H1 (cell line): ENCODE data around the gene FTL. TPM values are rescaled to one million over a fixed set of nuclear protein-coding genes. Genes with fewer than 3 reads are reported as not detected.

Experiments used
- BCL11A ChIP-seq, 2 experiments: IDR thresholded peaks; one replicate each; pipeline ENCODE4 v1.6.1; 2011; ENCODE audit warnings: low read depth in 2 of 2, low read length in 2 of 2, mild to moderate bottlenecking in 2 of 2
- BRCA1 ChIP-seq: IDR thresholded peaks from 2 replicates; pipeline ENCODE4 v1.6.1; 2012; ENCODE audit warnings: low read depth, low read length, improper control_type of control experiment
- CBX8 ChIP-seq: fragments of 300-800, 300-1000 bp; sonication (generic); IDR thresholded peaks from 2 replicates; pipeline ENCODE4 v1.7.1; 2016; ENCODE audit warnings: low read depth, low read length, borderline replicate concordance
- CTBP2 ChIP-seq: IDR thresholded peaks from 2 replicates; pipeline ENCODE4 v1.7.0; 2011; ENCODE audit warnings: borderline replicate concordance, mild to moderate bottlenecking, moderate library complexity, mixed read lengths, low read length; ENCODE audit not compliant: insufficient read depth, insufficient read length
- E2F6 ChIP-seq: IDR thresholded peaks from 2 replicates; pipeline ENCODE4 v1.6.1; 2012; ENCODE audit warnings: inconsistent platforms
- EP300 ChIP-seq, 2 experiments: IDR thresholded peaks; 1 replicate in 1 of 2; 2 replicates in 1 of 2; pipeline ENCODE4 v1.6.1; 2011 to 2012; ENCODE audit warnings: low read depth in 2 of 2, low read length in 2 of 2, mild to moderate bottlenecking in 2 of 2, borderline replicate concordance in 1 of 2, inconsistent platforms in 1 of 2, moderate library complexity in 1 of 2
- JUN ChIP-seq: IDR thresholded peaks from 2 replicates; pipeline ENCODE4 v1.6.1; 2011; ENCODE audit warnings: low read depth, mild to moderate bottlenecking, improper control_type of control experiment, low read length
- KDM1A ChIP-seq: fragments of 200-600, 300-600 bp; sonication (generic); IDR thresholded peaks from 2 replicates; pipeline ENCODE4 v1.7.1; 2016; ENCODE audit warnings: mild to moderate bottlenecking, low read length, borderline replicate concordance
- KDM4A ChIP-seq: IDR thresholded peaks from one replicate; pipeline ENCODE4 v1.7.1; 2012; ENCODE audit warnings: low read depth, mild to moderate bottlenecking, moderate library complexity, low read length, inconsistent platforms; ENCODE audit not compliant: severe bottlenecking
- MAFK ChIP-seq: IDR thresholded peaks from 2 replicates; pipeline ENCODE4 v1.6.1; 2012; ENCODE audit warnings: low read depth, mild to moderate bottlenecking, improper control_type of control experiment, low read length
- NRF1 ChIP-seq: IDR thresholded peaks from 2 replicates; pipeline ENCODE4 v1.6.1; 2011; ENCODE audit warnings: mild to moderate bottlenecking, low read depth, low read length, improper control_type of control experiment
- PHF8 ChIP-seq: fragments of 200-600 bp; sonication (generic); conservative IDR thresholded peaks from 2 replicates; pipeline ENCODE4 v1.7.1; 2012; ENCODE audit warnings: low read depth, mild to moderate bottlenecking, inconsistent platforms, low read length, moderate library complexity
- RXRA ChIP-seq: IDR thresholded peaks from 2 replicates; pipeline ENCODE4 v1.6.1; 2011; ENCODE audit warnings: low read depth, mild to moderate bottlenecking, low read length, moderate library complexity; ENCODE audit not compliant: insufficient read depth
- SIRT6 ChIP-seq: IDR thresholded peaks from one replicate; pipeline ENCODE4 v1.7.1; 2012; ENCODE audit warnings: low read length, inconsistent platforms
- TBP ChIP-seq: IDR thresholded peaks from 2 replicates; pipeline ENCODE4 v1.6.1; 2011; ENCODE audit warnings: low read depth, low read length, improper control_type of control experiment
- TEAD4 ChIP-seq: IDR thresholded peaks from 2 replicates; pipeline ENCODE4 v1.6.1; 2012; ENCODE audit warnings: low read depth, low read length, inconsistent platforms, mixed read lengths
- ZNF274 ChIP-seq: IDR thresholded peaks from 2 replicates; pipeline ENCODE4 v1.7.0; 2012; ENCODE audit warnings: low read length, borderline replicate concordance; ENCODE audit errors: extremely low read depth
- polyA plus RNA-seq, 7 experiments: library from polyadenylated mRNA; depleted of rRNA in 3 of 7; stranded (reverse) in 5 of 7; unstranded in 2 of 7; fragments of >200 nt in 5 of 7; fragments of 200-250 nt in 2 of 7; gene quantifications; 1 replicate in 5 of 7; 2 replicates in 1 of 7; 4 replicates in 1 of 7; pipeline versions ENCODE4 v1.2.1 to v1.2.3, GENCODE V29; 2011 to 2013; ENCODE audit warnings: missing spikeins in 2 of 7, mixed read lengths in 2 of 7
- total RNA-seq: library from RNA; stranded (reverse); fragmentation: NEBNext Ultra II Directional; extraction: Animal tissue kit (Norgen Biotek cat#: 25700); gene quantifications from 2 replicates; pipeline ENCODE4 v1.2.1, GENCODE V29; 2021
- TF ChIP-seq, protein P1 (sequence below): IDR thresholded peaks from 2 replicates; pipeline ENCODE4 v1.6.1; 2011; ENCODE audit warnings: low read length, improper control_type of control experiment

Gene FTL
- total and polyA plus RNA-seq, 2 of the 8 experiments (the other 6 are each of a cell fraction or from before 2014, with no cell fraction given) = 1,751 to 2,427 TPM

GRCh38 chr19:48963371-48964204, 1.5 kb upstream of the FTL start (continued):
- TF ChIP-seq EP300 (IDR thresholded peaks at IDR 0.05; ENCODE audit: borderline replicate concordance in 1 of 2, low read depth in 2 of 2, low read length in 2 of 2) (peak; percentile 14 to 42; a peak in 2 of 3 replicates), CTBP2 (no peak), TEAD4 (peak; percentile 24; the same call in 1 of the 2 replicates), JUN (peak; percentile 95), ZNF274 (no peak), NRF1 (no peak), SIRT6 (no peak), RXRA (0 out of 2 replicates have a peak, but pooled peaks have one; percentile 14), MAFK (peak; percentile 97), KDM4A (no peak), E2F6 (peak; percentile 62; the same call in 1 of the 2 replicates), KDM1A (no peak), PHF8 (0 out of 2 replicates have a peak, but pooled peaks have one; percentile 23), CBX8 (no peak), BRCA1 (no peak), BCL11A (IDR thresholded peaks at IDR 0.05; ENCODE audit: low read depth in 2 of 2, low read length in 2 of 2) (no peak), TBP (peak; percentile 69)
- TF ChIP-seq, protein P1, sequence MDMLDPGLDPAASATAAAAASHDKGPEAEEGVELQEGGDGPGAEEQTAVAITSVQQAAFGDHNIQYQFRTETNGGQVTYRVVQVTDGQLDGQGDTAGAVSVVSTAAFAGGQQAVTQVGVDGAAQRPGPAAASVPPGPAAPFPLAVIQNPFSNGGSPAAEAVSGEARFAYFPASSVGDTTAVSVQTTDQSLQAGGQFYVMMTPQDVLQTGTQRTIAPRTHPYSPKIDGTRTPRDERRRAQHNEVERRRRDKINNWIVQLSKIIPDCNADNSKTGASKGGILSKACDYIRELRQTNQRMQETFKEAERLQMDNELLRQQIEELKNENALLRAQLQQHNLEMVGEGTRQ = 0 out of 2 replicates have a peak, but pooled peaks have one; percentile 15
